Endothelial cell of umbilical vein (primary cell): Measurements from ENCODE around the gene PLPP7. TPM values are rescaled to one million over a fixed set of nuclear protein-coding genes. Genes with fewer than 3 reads are reported as not detected.

ENCODE experiments used
- BruUV-seq: library from RNA; stranded (reverse); fragments of 400-500 nt; replicated peaks from 2 replicates; lab custom pipeline; 2021; lab: Mats Ljungman, UMichigan
- CTCF ChIA-PET: fragments of 300-600, 350-600 bp; sonication (Branson Sonifier 250); formaldehyde crosslinking; loops from one replicate; lab custom pipeline; 2021; ENCODE audit warnings: antibody characterized with exemption, inconsistent platforms; lab: Charles Lee
- POLR2A ChIA-PET: fragments of 300-600, 350-600 bp; sonication (Branson Sonifier 250); formaldehyde crosslinking; loops from one replicate; lab custom pipeline; 2021; ENCODE audit warnings: antibody characterized with exemption, inconsistent platforms; lab: Charles Lee
- DNase-seq: peaks from one replicate; pipeline ENCODE4 v3.0.0-alpha.2; 2011; ENCODE audit warnings: low read depth, low spot score
- FAIRE-seq: peaks from 2 replicates; lab custom pipeline; 2011; peaks lifted over from hg19 to GRCh38; lab: Jason Lieb, UNC
- H2AFZ ChIP-seq: 2 replicates; pipeline ENCODE4 v1.6.0; 2012; ENCODE audit warnings: low read depth, low read length, control low read depth, inconsistent platforms
- H3K27ac ChIP-seq: 2 replicates; pipeline ENCODE4 v1.5.1; 2011; ENCODE audit warnings: low read depth, mild to moderate bottlenecking, control low read depth, low read length, moderate library complexity; ENCODE audit not compliant: insufficient read depth
- H3K27me3 ChIP-seq, 2 experiments: 2 replicates each; pipeline versions ENCODE4 v1.6.0 to v1.6.1; 2011; ENCODE audit warnings: low read length in 2 of 2, mixed read lengths in 1 of 2; ENCODE audit not compliant: control insufficient read depth in 2 of 2, insufficient read depth in 2 of 2
- H3K36me3 ChIP-seq, 2 experiments: 2 replicates in 1 of 2; 3 replicates in 1 of 2; pipeline ENCODE4 v1.5.1; 2011; ENCODE audit warnings: low read length in 2 of 2, mild to moderate bottlenecking in 1 of 2, moderate library complexity in 1 of 2; ENCODE audit not compliant: control insufficient read depth in 2 of 2, insufficient read depth in 2 of 2; ENCODE audit errors: extremely low read depth in 1 of 2
- H3K4me1 ChIP-seq: 3 replicates; pipeline ENCODE4 v1.5.1; 2011; ENCODE audit warnings: mild to moderate bottlenecking, low read length; ENCODE audit not compliant: control insufficient read depth, insufficient read depth; ENCODE audit errors: extremely low read depth
- H3K4me2 ChIP-seq: 2 replicates; pipeline ENCODE4 v1.6.1; 2011; ENCODE audit warnings: low read length, control low read depth, mixed read lengths; ENCODE audit not compliant: insufficient read depth
- H3K4me3 ChIP-seq, 3 experiments: fragments of 200-600 bp in 1 of 3; sonication (generic), shearing (Covaris generic) in 1 of 3; replicated peaks in 1 of 3; 2 replicates each; pipeline ENCODE4 v1.5.1; 2011 to 2016; ENCODE audit warnings: control low read depth in 3 of 3, low read length in 3 of 3, mild to moderate bottlenecking in 2 of 3, inconsistent platforms in 1 of 3, low read depth in 1 of 3, moderate library complexity in 1 of 3; ENCODE audit not compliant: insufficient read depth in 1 of 3
- H3K79me2 ChIP-seq: 2 replicates; pipeline ENCODE4 v1.6.0; 2012; ENCODE audit warnings: low read length, inconsistent platforms; ENCODE audit not compliant: control insufficient read depth, insufficient read depth
- H3K9ac ChIP-seq: replicated peaks from 2 replicates; pipeline ENCODE3; 2011; ENCODE audit warnings: low read length, control low read depth; ENCODE audit not compliant: insufficient read depth; ENCODE audit errors: extremely low read depth
- H3K9me1 ChIP-seq: replicated peaks from 3 replicates; pipeline ENCODE4 v1.6.0; 2011; ENCODE audit warnings: mild to moderate bottlenecking, low read length; ENCODE audit not compliant: control insufficient read depth, insufficient read depth; ENCODE audit errors: extremely low read depth
- H3K9me3 ChIP-seq: replicated peaks from 2 replicates; pipeline ENCODE4 v1.5.1; 2012; ENCODE audit warnings: low read length, inconsistent platforms; ENCODE audit not compliant: control insufficient read depth, insufficient read depth
- H4K20me1 ChIP-seq: replicated peaks from 2 replicates; pipeline ENCODE3; 2011; ENCODE audit warnings: mild to moderate bottlenecking, low read length; ENCODE audit not compliant: control insufficient read depth, insufficient read depth; ENCODE audit errors: extremely low read depth
- CTCF ChIP-seq, 2 donors: IDR thresholded peaks; 1 replicate in 1 of 2; 2 replicates in 1 of 2; pipeline ENCODE4 v1.5.1; 2011; ENCODE audit warnings: low read length in 2 of 2, mild to moderate bottlenecking in 2 of 2, moderate library complexity in 2 of 2, control low read depth in 1 of 2, inconsistent platforms in 1 of 2, low read depth in 1 of 2; ENCODE audit not compliant: insufficient read depth in 1 of 2; ENCODE audit errors: extremely low read depth in 1 of 2
- EZH2 ChIP-seq: IDR thresholded peaks from 2 replicates; pipeline ENCODE4 v1.6.1; 2012; ENCODE audit warnings: borderline replicate concordance, low read depth, mild to moderate bottlenecking, moderate library complexity, low read length, inconsistent platforms; ENCODE audit not compliant: severe bottlenecking
- FOS ChIP-seq: IDR thresholded peaks from 2 replicates; pipeline ENCODE4 v1.6.1; 2011; ENCODE audit warnings: mild to moderate bottlenecking, low read length, moderate library complexity, borderline replicate concordance; ENCODE audit not compliant: insufficient read depth
- GATA2 ChIP-seq: IDR thresholded peaks from 2 replicates; pipeline ENCODE4 v1.7.0; 2011; ENCODE audit warnings: low read depth, mild to moderate bottlenecking, moderate library complexity, mixed read lengths, low read length; ENCODE audit not compliant: insufficient read length, insufficient read depth
- JUN ChIP-seq: IDR thresholded peaks from 2 replicates; pipeline ENCODE4 v1.6.1; 2011; ENCODE audit warnings: borderline replicate concordance, low read depth; ENCODE audit not compliant: insufficient read length, insufficient read depth
- MAX ChIP-seq: IDR thresholded peaks from 2 replicates; pipeline ENCODE4 v1.6.1; 2011; ENCODE audit not compliant: insufficient read depth, insufficient read length
- MYC ChIP-seq: IDR thresholded peaks from one replicate; pipeline ENCODE4 v1.6.1; 2011; ENCODE audit warnings: mild to moderate bottlenecking, low read depth, low read length
- POLR2A ChIP-seq: IDR thresholded peaks from 2 replicates; pipeline ENCODE4 v1.6.1; 2012; ENCODE audit warnings: low read depth, mild to moderate bottlenecking, control low read depth, low read length
- POLR2AphosphoS5 ChIP-seq: IDR thresholded peaks from 2 replicates; pipeline ENCODE4 v1.6.1; 2012; ENCODE audit warnings: low read depth, mild to moderate bottlenecking, control low read depth, low read length, moderate library complexity; ENCODE audit not compliant: insufficient read depth
- dilution Hi-C: fragments of 300-500 bp; cut with MboI; formaldehyde crosslinking; loops from one replicate; pipeline ENCODE4 v1.15.0; 2019; ENCODE audit warnings: low sequenced_read_pairs; ENCODE audit not compliant: extremely low pct_ligation_motif_present
- intact Hi-C: fragments of 100-400 bp; cut with micrococcal nuclease; formaldehyde crosslinking; loops from one replicate; pipeline ENCODE4 v1.10.0; 2022
- polyA plus RNA-seq, 4 experiments: library from polyadenylated mRNA; depleted of rRNA in 3 of 4; stranded (reverse) in 3 of 4; unstranded in 1 of 4; fragments of >200 nt; gene quantifications; 2 replicates each; pipeline versions ENCODE4 v1.2.1 to v1.2.3, GENCODE V29; 2011 to 2012; ENCODE audit warnings: missing spikeins in 1 of 4
- total RNA-seq: library from RNA; stranded (reverse); gene quantifications from 2 replicates; pipeline ENCODE4 v1.2.3, GENCODE V29; 2021

The PLPP7 gene
- total and polyA plus RNA-seq, 2 donors (not counting 3 experiments of a cell fraction or from before 2014, with no cell fraction given) = 2.1 to 2.7 TPM

DNA sequence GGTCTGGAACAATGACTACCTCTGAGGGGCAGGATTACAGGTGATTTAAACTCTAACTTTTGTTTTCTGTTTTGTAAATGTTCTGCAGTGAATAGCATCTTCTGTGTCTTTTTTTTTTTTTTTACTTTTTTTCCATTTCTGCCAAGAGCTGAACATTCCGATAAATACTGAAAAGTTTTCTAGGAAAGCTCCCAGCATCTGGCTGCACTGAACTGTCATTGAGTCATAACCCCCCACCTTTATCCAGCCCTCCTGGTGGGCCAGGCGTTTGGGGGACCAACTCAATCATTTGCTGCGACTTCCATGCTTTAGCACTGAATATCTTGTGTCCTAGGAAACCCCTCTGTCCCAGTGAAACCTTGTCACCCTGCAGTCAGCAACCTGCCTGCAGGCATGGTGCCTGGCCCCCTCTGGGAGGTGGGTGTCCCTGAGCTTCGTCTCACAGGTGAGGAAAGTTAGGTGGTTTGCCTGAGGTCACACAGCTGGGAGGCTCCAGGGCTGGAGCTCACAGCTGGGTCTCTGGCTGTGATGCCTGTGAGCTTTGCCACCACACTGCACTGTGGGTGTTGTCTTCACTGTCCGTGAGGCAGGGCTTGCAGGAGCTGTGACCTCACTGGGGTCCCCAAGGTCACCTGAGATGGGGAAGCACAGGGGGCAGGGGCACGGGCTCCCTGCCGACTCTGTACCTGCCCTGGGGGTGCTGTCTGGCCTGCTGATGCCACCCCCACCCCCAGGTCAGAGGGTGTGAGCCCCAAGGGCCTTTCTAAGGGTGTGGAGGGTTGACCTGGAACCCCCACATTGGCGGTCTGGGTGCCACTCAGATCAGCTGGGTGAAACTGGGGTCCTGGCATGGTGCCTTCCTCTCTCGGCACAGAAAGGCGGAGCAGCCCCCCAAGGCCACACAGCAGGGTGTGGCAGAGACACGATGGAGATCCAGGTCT is 14.1 kb downstream of the PLPP7 start:
- H3K27me3 ChIP-seq = no peaks in the 10 kb centered on the region
- no TSS peak for BruUV-seq
- dilution Hi-C loops (no loop called here), intact Hi-C loops (no loop called here)
- POLR2A ChIA-PET = interaction anchor here (0.7 kb wide), 1 partner anchor 15 kb away, joined by 4 read pairs; no protein-coding TSS in a partner anchor
- H4K20me1 ChIP-seq = no peaks in the 10 kb centered on the region
- no peak for TF ChIP-seq POLR2A
- TF ChIP-seq JUN = no peak
- TF ChIP-seq CTCF (IDR thresholded peaks at IDR 0.05; ENCODE audit: extremely low read depth in 1 of 2, insufficient read depth in 1 of 2, low read depth in 1 of 2, low read length in 2 of 2) = no peak
- TF ChIP-seq FOS = no peak
- TF ChIP-seq GATA2 = no peak
- TF ChIP-seq MYC = no peak
- no peak for TF ChIP-seq MAX
- no peak for TF ChIP-seq EZH2
- TF ChIP-seq POLR2AphosphoS5 = no peak
- H3K4me2 ChIP-seq = no peak overlapping the region
- H3K36me3 ChIP-seq = no peaks in the 10 kb centered on the region
- CTCF ChIA-PET = interaction anchor here (0.7 to 2.1 kb wide), 4 partner anchors 16 to 47 kb away, joined by 3 to 5 read pairs (median 4); no protein-coding TSS in a partner anchor
- DNase-seq (no peak), FAIRE-seq (no peak)
- H3K9me1 ChIP-seq = no peaks in the 10 kb centered on the region
- H2AFZ ChIP-seq = no peak overlapping the region
- no peaks in the 10 kb centered on the region for H3K4me1 ChIP-seq
- no peaks in the 10 kb centered on the region for H3K79me2 ChIP-seq
- H3K9ac ChIP-seq = no peak overlapping the region
- no peak overlapping the region for H3K27ac ChIP-seq
- H3K9me3 ChIP-seq = no peaks in the 10 kb centered on the region
- no peak overlapping the region for H3K4me3 ChIP-seq
